Ovary (tissue), 9 donors: Measurements from ENCODE around the gene ARHGAP8. TPM values are rescaled to one million over a fixed set of nuclear protein-coding genes. Genes with fewer than 3 reads are reported as not detected.
A peak's percentile ranks its signal among the peaks of the same experiment; 100 is the strongest.

Experiments used
- DNase-seq, 5 donors: peaks; one replicate each; pipeline ENCODE4 v3.0.0-alpha.2; 2019 to 2020
- H3K27ac ChIP-seq, 2 donors: fragments of 200-600 bp; one replicate each; pipeline versions ENCODE4 v1.5.1 to v1.8.0; 2019 to 2022
- H3K27me3 ChIP-seq: fragments of 200-600 bp; one replicate; pipeline ENCODE4 v1.8.0; 2022
- H3K36me3 ChIP-seq: fragments of 200-600 bp; sonication (generic); one replicate; pipeline ENCODE4 v1.5.1; 2019
- H3K4me1 ChIP-seq: one replicate; pipeline ENCODE4 v1.8.1; 2013; ENCODE audit warnings: mild to moderate bottlenecking, moderate library complexity; ENCODE audit not compliant: insufficient read depth
- H3K4me3 ChIP-seq: fragments of 200-600 bp; sonication (generic); one replicate; pipeline ENCODE4 v1.5.1; 2017
- H3K9me3 ChIP-seq, 2 donors: fragments of 200-600 bp in 1 of 2; sonication (generic) in 1 of 2; one replicate each; pipeline versions ENCODE4 v1.5.1 to v1.8.1; 2013 to 2019; ENCODE audit warnings: mild to moderate bottlenecking in 1 of 2, moderate library complexity in 1 of 2
- EP300 ChIP-seq: sonication (generic); formaldehyde crosslinking; IDR thresholded peaks from one replicate; pipeline ENCODE4 v1.6.1; 2017; ENCODE audit warnings: antibody characterized with exemption
- POLR2A ChIP-seq: fragments of 450-650 bp; IDR thresholded peaks from one replicate; pipeline ENCODE4 v1.6.1; 2017; ENCODE audit warnings: antibody characterized with exemption, mild to moderate bottlenecking, moderate library complexity
- WGBS, 3 donors: extraction: QIAGEN DNeasy Blood & Tissue Kit in 1 of 3; methylation state at CpG; one replicate each; pipeline versions ENCODE4 v1.1.5 to v1.1.7; 2013 to 2017; 5-methylcytosine and 5-hydroxymethylcytosine counted together
- intact Hi-C, 4 donors: fragments of 100-400 bp; cut with DNase I; formaldehyde crosslinking; loops; one replicate each; pipeline versions ENCODE4 v1.11.0 to v1.15.1; 2022 to 2023
- polyA plus RNA-seq, 2 donors: library from polyadenylated mRNA; stranded (reverse); fragments of 200-250 nt in 1 of 2; fragments of 350-450 nt in 1 of 2; fragmentation: Illumina TruSeq in 1 of 2; extraction: RNeasy Lipid Tissue Mini Kit (QIAGEN cat#74804) in 1 of 2; gene quantifications; one replicate each; pipeline ENCODE4 v1.2.3, GENCODE V29; 2013 to 2014
- total RNA-seq, 7 donors: library from RNA; depleted of rRNA in 2 of 7; stranded (reverse); fragments of >200 nt in 2 of 7; fragmentation: NEBNext Ultra II Directional in 3 of 7; extraction: Animal tissue kit (Norgen Biotek cat#: 25700) in 3 of 7; gene quantifications; one replicate each; pipeline versions ENCODE4 v1.1.0 to v1.2.4, GENCODE V29; 2016 to 2023
- TF ChIP-seq, protein P1 (sequence below), 3 donors: fragments of 450-650 bp in 2 of 3; fragments of 200-600 bp in 1 of 3; IDR thresholded peaks; one replicate each; pipeline versions ENCODE4 v1.5.1 to v1.8.0; 2016 to 2022; ENCODE audit warnings: antibody characterized with exemption in 3 of 3, mild to moderate bottlenecking in 1 of 3
- donor health status: DM: no; HTN: no; CAD: no; lungs with moderate emphysema.
- donor health status: DM: no; HTN: no; CAD: no.
- donor health status: Bipolar disorder and iron deficiency.
- donor health status: DM: yes; HTN: yes; CAD: no.
- donor health status: DM: no; HTN: no; CAD: no.
- donor health status: DM: yes; HTN: yes; CAD: no.

ARHGAP8 gene
- total and polyA plus RNA-seq, 9 donors: 0.45 to 23.8 (median 2.1) TPM

DNA sequence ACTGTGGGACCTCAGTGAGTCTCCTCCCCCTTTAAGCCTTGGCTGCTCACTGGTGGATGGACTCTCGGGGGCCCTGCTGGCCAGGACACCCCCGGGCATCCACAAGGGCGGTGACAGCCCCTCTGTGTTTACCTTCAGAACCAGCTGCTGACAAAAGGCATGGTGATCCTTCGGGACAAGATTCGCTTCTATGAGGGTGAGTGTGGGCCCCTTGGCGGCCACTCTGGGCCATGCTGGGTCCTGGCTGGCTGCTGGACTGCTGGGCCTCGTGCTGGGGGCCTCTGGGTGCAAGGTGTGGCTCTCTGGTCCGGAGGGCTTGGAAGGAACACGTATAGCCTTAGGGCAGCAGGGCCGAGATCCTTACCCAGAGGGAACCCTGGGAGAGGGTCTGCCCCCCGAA lies 25.9 kb upstream of the ARHGAP8 start:
- WGBS, 3 donors: 91 to 93% (median 93%) methylated on average over 10 to 11 of the region's 11 CpGs
- no peak for DNase-seq
- H3K36me3 ChIP-seq: no peaks in the 10 kb centered on the region
- no peaks in the 10 kb centered on the region for H3K27me3 ChIP-seq
- TF ChIP-seq, protein P1, sequence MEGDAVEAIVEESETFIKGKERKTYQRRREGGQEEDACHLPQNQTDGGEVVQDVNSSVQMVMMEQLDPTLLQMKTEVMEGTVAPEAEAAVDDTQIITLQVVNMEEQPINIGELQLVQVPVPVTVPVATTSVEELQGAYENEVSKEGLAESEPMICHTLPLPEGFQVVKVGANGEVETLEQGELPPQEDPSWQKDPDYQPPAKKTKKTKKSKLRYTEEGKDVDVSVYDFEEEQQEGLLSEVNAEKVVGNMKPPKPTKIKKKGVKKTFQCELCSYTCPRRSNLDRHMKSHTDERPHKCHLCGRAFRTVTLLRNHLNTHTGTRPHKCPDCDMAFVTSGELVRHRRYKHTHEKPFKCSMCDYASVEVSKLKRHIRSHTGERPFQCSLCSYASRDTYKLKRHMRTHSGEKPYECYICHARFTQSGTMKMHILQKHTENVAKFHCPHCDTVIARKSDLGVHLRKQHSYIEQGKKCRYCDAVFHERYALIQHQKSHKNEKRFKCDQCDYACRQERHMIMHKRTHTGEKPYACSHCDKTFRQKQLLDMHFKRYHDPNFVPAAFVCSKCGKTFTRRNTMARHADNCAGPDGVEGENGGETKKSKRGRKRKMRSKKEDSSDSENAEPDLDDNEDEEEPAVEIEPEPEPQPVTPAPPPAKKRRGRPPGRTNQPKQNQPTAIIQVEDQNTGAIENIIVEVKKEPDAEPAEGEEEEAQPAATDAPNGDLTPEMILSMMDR (IDR thresholded peaks at IDR 0.05): no peak
- no peak for TF ChIP-seq EP300
- no peak for TF ChIP-seq POLR2A
- no peaks in the 10 kb centered on the region for H3K9me3 ChIP-seq
- H3K4me1 ChIP-seq: peaks cover 9% of the 10 kb centered on the region
- intact Hi-C loops: no loop called here
- H3K27ac ChIP-seq: no peak overlapping the region
- no peak overlapping the region for H3K4me3 ChIP-seq

DNA sequence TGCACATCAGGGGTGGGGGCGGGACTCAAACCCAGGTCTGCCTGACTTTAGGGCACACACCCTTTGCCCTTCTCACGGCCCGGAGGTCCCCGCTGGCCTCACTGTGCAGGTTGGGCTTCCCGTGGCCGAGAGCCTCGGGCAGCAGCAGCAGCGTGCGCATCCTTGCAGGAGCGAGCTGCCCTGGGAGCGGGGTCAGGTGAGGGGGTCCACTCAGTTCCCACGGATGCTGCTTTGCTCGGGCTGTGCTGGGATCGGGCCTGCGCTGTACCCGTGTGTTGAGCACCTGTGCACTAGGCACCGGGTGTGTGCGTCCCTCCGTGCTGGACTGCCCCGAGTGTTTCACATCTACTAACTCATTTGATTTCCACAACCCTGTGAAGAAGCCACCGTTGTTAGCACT lies 25.2 kb upstream of the ARHGAP8 start:
- 92 to 96% (median 93%) methylated on average over 21 of the region's 21 CpGs for WGBS, 3 donors
- intact Hi-C loops: no loop called here

DNA sequence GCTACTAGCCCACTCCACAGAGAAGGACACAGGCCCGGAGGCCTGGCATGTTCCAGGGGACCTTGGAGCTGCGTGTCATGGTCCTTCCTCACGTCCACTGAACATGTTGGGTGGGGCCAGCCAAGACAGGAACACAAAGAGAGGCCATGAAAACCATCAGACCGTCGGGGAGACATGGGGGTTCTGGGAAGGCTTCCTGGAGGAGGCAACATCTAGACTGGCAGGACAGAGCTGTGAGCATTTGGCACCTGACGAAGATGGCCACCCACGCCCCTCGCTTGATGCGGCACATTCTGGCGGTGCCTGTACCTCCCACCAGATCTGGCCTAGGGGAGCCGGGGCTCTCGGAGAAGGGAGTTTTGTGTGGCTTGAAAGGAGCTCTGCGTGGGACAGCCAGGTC lies 24.7 kb upstream of the ARHGAP8 start:
- no peaks in the 10 kb centered on the region for H3K27me3 ChIP-seq
- peaks cover 9% of the 10 kb centered on the region for H3K4me1 ChIP-seq
- H3K4me3 ChIP-seq: no peak overlapping the region
- H3K36me3 ChIP-seq: no peaks in the 10 kb centered on the region
- no peak for DNase-seq
- H3K27ac ChIP-seq: no peak overlapping the region
- H3K9me3 ChIP-seq: no peaks in the 10 kb centered on the region
- TF ChIP-seq POLR2A: no peak
- TF ChIP-seq EP300: no peak
- TF ChIP-seq, protein P1 (IDR thresholded peaks at IDR 0.05): no peak
- WGBS, 3 donors: 80 to 85% (median 83%) methylated on average over 13 of the region's 13 CpGs
- intact Hi-C loops: loop anchor here in 1 of 4 donors (2.0 kb wide), 1 partner anchor 27 kb away; no protein-coding TSS in a partner anchor

More for the DNA sequence above, 25.2 kb upstream of the ARHGAP8 start:
- H3K4me3 ChIP-seq: no peak overlapping the region
- no peak overlapping the region for H3K27ac ChIP-seq
- no peaks in the 10 kb centered on the region for H3K9me3 ChIP-seq
- DNase-seq: peak in 1 of 5 donors; percentile 17
- no peaks in the 10 kb centered on the region for H3K27me3 ChIP-seq
- H3K36me3 ChIP-seq: no peaks in the 10 kb centered on the region
- TF ChIP-seq, protein P1 (IDR thresholded peaks at IDR 0.05): no peak
- TF ChIP-seq POLR2A: no peak
- TF ChIP-seq EP300: no peak
- peaks cover 9% of the 10 kb centered on the region for H3K4me1 ChIP-seq

DNA sequence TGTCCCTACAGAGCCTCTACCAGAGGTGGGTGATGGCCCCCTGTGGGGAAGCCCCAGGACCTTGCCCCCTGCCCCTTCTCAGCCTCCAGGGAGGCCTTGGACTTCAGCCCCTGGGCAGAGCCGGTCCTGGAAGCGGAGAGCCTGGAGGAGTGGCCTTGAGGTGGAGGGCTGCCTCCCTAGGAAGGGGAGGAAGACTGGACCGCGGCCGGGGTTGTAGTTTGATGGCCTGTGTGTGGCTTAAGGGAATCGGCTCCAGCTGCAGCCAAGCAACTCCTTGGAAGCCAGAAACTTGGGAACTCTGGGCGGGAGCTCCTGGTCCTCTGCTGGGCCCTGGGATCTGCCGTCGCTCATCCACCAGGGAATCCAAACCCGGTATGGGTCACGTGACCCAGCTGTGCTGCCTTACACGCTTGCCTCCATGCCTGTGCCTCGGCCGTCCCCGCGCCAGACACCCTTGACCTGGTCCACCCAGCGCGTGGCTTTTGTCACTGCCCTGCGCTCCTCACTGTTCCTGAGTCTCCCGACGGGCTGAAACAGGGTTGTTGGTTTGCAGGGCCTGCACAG lies 23.5 kb upstream of the ARHGAP8 start:
- 9 to 38% (median 15%) methylated on average over 14 to 21 of the region's 21 CpGs for WGBS, 3 donors
- intact Hi-C loops: loop anchor here in 1 of 4 donors (2.0 kb wide), 1 partner anchor 28 kb away; no protein-coding TSS in a partner anchor
- Histone ChIP-seq H3K36me3 (no peaks in the 10 kb centered on the region), H3K27ac (peak overlapping the region; percentile 39 to 66), H3K4me1 (peaks cover 9% of the 10 kb centered on the region), H3K9me3 (no peaks in the 10 kb centered on the region), H3K4me3 (no peak overlapping the region), H3K27me3 (no peaks in the 10 kb centered on the region)
- peak; percentile 57 to 74 (median 65) for DNase-seq
- TF ChIP-seq, protein P1 (IDR thresholded peaks at IDR 0.05): no peak
- TF ChIP-seq POLR2A (no peak), EP300 (no peak)
